Endodermal cell (in vitro differentiated cells): ENCODE data around the gene EOGT. TPM values are rescaled to one million over a fixed set of nuclear protein-coding genes. Genes with fewer than 3 reads are reported as not detected.

Source experiments
- DNase-seq: peaks from one replicate; pipeline ENCODE4 v3.0.0-alpha.2; 2017
- H3K27ac ChIP-seq: 2 replicates; pipeline ENCODE4 v1.5.1; 2013; ENCODE audit warnings: mild to moderate bottlenecking, low read depth, low read length, moderate library complexity
- H3K27me3 ChIP-seq: 2 replicates; pipeline ENCODE4 v1.6.1; 2013; ENCODE audit warnings: mild to moderate bottlenecking, low read length, moderate library complexity; ENCODE audit not compliant: insufficient read depth, control insufficient read depth, poor library complexity, severe bottlenecking
- H3K36me3 ChIP-seq: 2 replicates; pipeline ENCODE4 v1.7.0; 2013; ENCODE audit warnings: mild to moderate bottlenecking, low read length, moderate library complexity; ENCODE audit not compliant: control insufficient read depth, insufficient read depth
- H3K4me1 ChIP-seq: one replicate; pipeline ENCODE4 v1.7.0; 2013; ENCODE audit warnings: low read length; ENCODE audit not compliant: control insufficient read depth, insufficient read depth
- H3K4me3 ChIP-seq: 2 replicates; pipeline ENCODE4 v1.5.1; 2013; ENCODE audit warnings: mild to moderate bottlenecking, low read length, moderate library complexity
- H3K9ac ChIP-seq: 2 replicates; pipeline ENCODE4 v1.6.1; 2013; ENCODE audit warnings: mild to moderate bottlenecking, low read length, moderate library complexity; ENCODE audit not compliant: poor library complexity, severe bottlenecking; ENCODE audit errors: extremely low read depth
- H3K9me3 ChIP-seq: 2 replicates; pipeline ENCODE4 v1.6.1; 2013; ENCODE audit warnings: mild to moderate bottlenecking, low read length, moderate library complexity; ENCODE audit not compliant: control insufficient read depth
- H3K27ac Mint-ChIP-seq: 2 replicates; pipeline ENCODE4 v1.8.0; 2020; ENCODE audit warnings: mixed read lengths
- H3K27me3 Mint-ChIP-seq: 2 replicates; pipeline ENCODE4 v1.8.0; 2021; ENCODE audit warnings: mild to moderate bottlenecking, mixed read lengths; ENCODE audit not compliant: insufficient read depth
- H3K36me3 Mint-ChIP-seq: 2 replicates; pipeline ENCODE4 v1.8.0; 2020; ENCODE audit warnings: low read depth, mixed read lengths
- H3K4me1 Mint-ChIP-seq: 2 replicates; pipeline ENCODE4 v1.8.0; 2020; ENCODE audit warnings: mixed read lengths
- H3K4me3 Mint-ChIP-seq: 2 replicates; pipeline ENCODE4 v1.8.0; 2020; ENCODE audit warnings: mild to moderate bottlenecking, moderate library complexity, mixed read lengths
- H3K9me3 Mint-ChIP-seq: 2 replicates; pipeline ENCODE4 v1.8.0; 2020; ENCODE audit warnings: mild to moderate bottlenecking, mixed read lengths
- CTCF ChIP-seq: fragments of 200-600 bp; sonication (generic); conservative IDR thresholded peaks from 2 replicates; pipeline ENCODE4 v1.5.0; 2021; ENCODE audit warnings: antibody characterized with exemption, mild to moderate bottlenecking
- WGBS, 2 experiments: methylation state at CpG; one replicate each; pipeline versions ENCODE4 v1.1.5 to v1.1.7; 2013; ENCODE audit warnings: missing lambda C conversion rate in 2 of 2, mixed read lengths in 1 of 2; ENCODE audit not compliant: insufficient coverage in 1 of 2, insufficient read length in 1 of 2; 5-methylcytosine and 5-hydroxymethylcytosine counted together
- microRNA-seq: library from miRNA; unstranded; fragments of <30 nt; microRNA quantifications from one replicate; pipeline ENCODE4 v1.2.0, GENCODE V29; 2020; ENCODE audit warnings: borderline microRNAs expressed
- total RNA-seq, 2 donors: library from RNA; stranded (reverse); fragmentation: NEBNext Ultra II Directional in 1 of 2; extraction: Animal tissue kit (Norgen Biotek cat#: 25700) in 1 of 2; gene quantifications; 2 replicates in 1 of 2; 3 replicates in 1 of 2; pipeline ENCODE4 v1.2.1, GENCODE V29; 2021

Gene EOGT
- total RNA-seq, 2 donors from 2014 or later = 22.2 to 42.8 TPM

DNA sequence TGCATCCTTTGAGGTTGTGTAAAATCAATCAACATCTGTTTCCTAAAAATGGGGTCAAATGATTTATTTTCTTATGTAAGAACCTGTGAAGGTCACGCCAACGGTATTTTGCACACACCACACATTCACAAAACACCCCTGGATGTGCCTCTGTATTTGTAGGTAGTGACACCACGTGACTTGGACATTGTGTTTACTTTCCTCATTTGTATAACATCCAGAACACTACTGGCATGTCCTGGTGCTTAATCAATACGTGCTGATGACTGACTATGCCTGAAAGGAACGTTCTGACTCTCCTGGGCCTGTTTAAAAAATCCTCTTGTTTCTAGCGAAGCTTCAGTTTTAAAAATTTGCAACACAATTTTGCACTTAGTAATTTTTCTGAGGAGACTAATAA, 77.7 kb downstream of the EOGT start:
- Histone ChIP-seq H3K36me3 (no peaks in the 10 kb centered on the region), H3K4me3 (no peak overlapping the region), H3K9ac (no peak overlapping the region), H3K4me1 (no peaks in the 10 kb centered on the region), H3K27ac (no peak overlapping the region), H3K27me3 (peaks cover 28% of the 10 kb centered on the region), H3K9me3 (no peaks in the 10 kb centered on the region)
- Mint-ChIP-seq H3K9me3 (no peaks in the 10 kb centered on the region), H3K36me3 (no peaks in the 10 kb centered on the region), H3K4me1 (peaks cover 2% of the 10 kb centered on the region), H3K27me3 (peaks cover 33% of the 10 kb centered on the region), H3K27ac (no peak overlapping the region), H3K4me3 (no peak overlapping the region)
- no peak for TF ChIP-seq CTCF
- 87 to 90% methylated on average over 4 to 6 of the region's 6 CpGs for WGBS, 2 experiments
- DNase-seq = no peak

GRCh38 chr3:68931406-68932149, 81.9 kb downstream of the EOGT start:
- Mint-ChIP-seq H3K4me1 (peaks cover 2% of the 10 kb centered on the region), H3K36me3 (no peaks in the 10 kb centered on the region), H3K4me3 (peak overlapping the region; percentile 58), H3K9me3 (no peaks in the 10 kb centered on the region), H3K27ac (no peak overlapping the region), H3K27me3 (peaks cover 59% of the 10 kb centered on the region)
- WGBS, 2 experiments = 6 to 8% methylated on average over 24 to 41 of the region's 41 CpGs
- Histone ChIP-seq H3K36me3 (no peaks in the 10 kb centered on the region), H3K9me3 (no peaks in the 10 kb centered on the region), H3K4me3 (peak overlapping the region; percentile 67), H3K4me1 (no peaks in the 10 kb centered on the region), H3K9ac (no peak overlapping the region), H3K27me3 (peaks cover 54% of the 10 kb centered on the region), H3K27ac (no peak overlapping the region)
- peak; percentile 63 for DNase-seq
- no peak for TF ChIP-seq CTCF

Small RNAs within 50 kb of the gene (microRNA-seq; reads per million reads assigned to microRNA genes)
- not detected for gene MIR3136

Other genes starting within 250 kb of the EOGT start
- under 1 TPM; 0.42 to 0.73 TPM for gene TAFA4, start 81.1 kb downstream of the EOGT start, total RNA-seq
- 10 to 100 TPM; 25.6 to 31.3 TPM for gene TMF1, start 38.6 kb upstream of the EOGT start, total RNA-seq
- gene UBA3, start 66.7 kb upstream of the EOGT start, total RNA-seq = 10 to 100 TPM; 74.6 to 76.6 TPM
- 10 to 100 TPM; 20.6 to 28.7 TPM for gene ARL6IP5, start 71.3 kb upstream of the EOGT start, total RNA-seq
- gene LMOD3, start 108.9 kb upstream of the EOGT start, total RNA-seq = not detected